Measurements from ENCODE around the gene GSTT2.

Gene GSTT2

DNA sequence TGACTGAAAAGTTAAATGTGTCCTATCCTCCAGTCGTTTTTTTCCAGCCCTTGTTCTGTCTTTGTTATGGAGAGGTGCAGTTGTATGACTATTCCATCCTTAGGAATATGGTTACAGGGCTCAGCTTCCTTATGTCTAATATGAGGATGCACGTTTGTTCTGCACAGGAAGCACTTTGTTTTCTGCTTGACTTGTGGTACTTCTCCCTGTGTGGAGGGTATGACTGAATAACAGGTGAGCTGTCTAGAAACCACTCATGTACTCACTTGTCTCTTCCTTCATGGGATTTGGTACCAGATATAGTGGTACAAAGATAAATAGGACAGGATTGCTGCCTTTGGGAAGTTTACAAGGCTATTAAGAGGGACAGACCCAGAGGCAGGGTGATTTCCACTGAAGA lies 48.6 kb downstream of the GSTT2 start:
- H3K4me3 ChIP-seq (ENCODE audit: low read depth, low read length): no peak overlapping the region
- TF ChIP-seq, protein P1, sequence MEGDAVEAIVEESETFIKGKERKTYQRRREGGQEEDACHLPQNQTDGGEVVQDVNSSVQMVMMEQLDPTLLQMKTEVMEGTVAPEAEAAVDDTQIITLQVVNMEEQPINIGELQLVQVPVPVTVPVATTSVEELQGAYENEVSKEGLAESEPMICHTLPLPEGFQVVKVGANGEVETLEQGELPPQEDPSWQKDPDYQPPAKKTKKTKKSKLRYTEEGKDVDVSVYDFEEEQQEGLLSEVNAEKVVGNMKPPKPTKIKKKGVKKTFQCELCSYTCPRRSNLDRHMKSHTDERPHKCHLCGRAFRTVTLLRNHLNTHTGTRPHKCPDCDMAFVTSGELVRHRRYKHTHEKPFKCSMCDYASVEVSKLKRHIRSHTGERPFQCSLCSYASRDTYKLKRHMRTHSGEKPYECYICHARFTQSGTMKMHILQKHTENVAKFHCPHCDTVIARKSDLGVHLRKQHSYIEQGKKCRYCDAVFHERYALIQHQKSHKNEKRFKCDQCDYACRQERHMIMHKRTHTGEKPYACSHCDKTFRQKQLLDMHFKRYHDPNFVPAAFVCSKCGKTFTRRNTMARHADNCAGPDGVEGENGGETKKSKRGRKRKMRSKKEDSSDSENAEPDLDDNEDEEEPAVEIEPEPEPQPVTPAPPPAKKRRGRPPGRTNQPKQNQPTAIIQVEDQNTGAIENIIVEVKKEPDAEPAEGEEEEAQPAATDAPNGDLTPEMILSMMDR (IDR thresholded peaks at IDR 0.05; ENCODE audit: borderline replicate concordance, insufficient read depth, low read depth, low read length): no peak

DNA sequence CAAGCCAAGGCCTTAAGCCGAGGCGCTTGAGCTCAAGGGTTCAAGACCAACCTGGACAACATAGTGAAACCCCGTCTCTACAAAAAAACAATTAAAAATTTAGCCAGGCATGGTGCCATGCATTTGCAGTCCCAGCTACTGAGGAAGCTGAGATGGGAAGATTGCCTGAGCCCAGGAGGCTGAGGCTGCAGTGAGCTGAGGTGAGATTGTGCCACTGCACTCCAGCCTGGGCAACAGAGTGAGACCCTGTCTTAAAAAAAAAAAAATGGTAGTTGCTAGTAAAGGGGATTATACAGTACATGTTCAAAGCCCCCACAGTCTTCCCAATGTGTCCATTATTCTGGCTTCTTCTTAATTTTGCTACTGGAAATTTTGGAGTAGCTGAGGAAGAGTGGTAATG lies 49.4 kb downstream of the GSTT2 start:
- TF ChIP-seq, protein P1 (IDR thresholded peaks at IDR 0.05; ENCODE audit: borderline replicate concordance, insufficient read depth, low read depth, low read length): no peak
- H3K4me3 ChIP-seq (ENCODE audit: low read depth, low read length): no peak overlapping the region

DNA sequence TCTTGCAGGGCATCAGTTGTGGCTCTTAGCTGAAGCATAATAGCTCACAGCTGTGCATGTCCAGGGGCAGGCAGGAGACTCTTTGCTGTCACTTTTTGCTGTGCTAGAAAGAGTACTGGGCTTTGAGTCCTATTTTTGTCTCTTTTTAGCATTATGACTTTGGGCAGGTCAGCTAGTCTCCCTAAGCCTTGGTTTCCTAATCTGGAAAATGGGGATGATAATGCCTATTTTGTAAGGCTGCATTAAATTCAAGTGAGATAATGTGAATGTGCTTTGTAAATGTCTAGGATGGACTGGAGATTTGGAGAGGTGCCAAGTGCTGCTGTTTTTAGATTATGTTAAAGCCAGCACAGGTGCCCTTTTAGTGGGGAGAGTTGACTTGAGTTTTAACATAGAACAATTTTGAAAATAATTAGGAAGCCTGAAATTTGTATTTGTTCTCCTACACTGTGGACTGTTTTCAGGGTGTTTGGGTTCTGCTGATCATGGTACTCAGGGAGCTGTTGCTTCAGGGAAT lies 50.3 kb downstream of the GSTT2 start:
- H3K4me3 ChIP-seq (ENCODE audit: low read depth, low read length): no peak overlapping the region
- TF ChIP-seq, protein P1 (IDR thresholded peaks at IDR 0.05; ENCODE audit: borderline replicate concordance, insufficient read depth, low read depth, low read length): no peak

All from GM12875 (cell line).